ENCODE results near the gene ZNF487. TPM values are rescaled to one million over a fixed set of nuclear protein-coding genes. Genes with fewer than 3 reads are reported as not detected.
A peak's percentile ranks its signal among the peaks of the same experiment; 100 is the strongest.

Gene ZNF487
- total RNA-seq, 2 donors from 2014 or later: 1.6 to 7.5 TPM

GRCh38 chr10:43399320-43400310 is 37.3 kb upstream of the ZNF487 start:
- H3K9me3 ChIP-seq: no peaks in the 10 kb centered on the region
- no peaks in the 10 kb centered on the region for H3K27me3 ChIP-seq
- intact Hi-C loops (cut with DNase I): no loop called here
- H3K4me3 ChIP-seq: no peak overlapping the region
- no peak for ATAC-seq
- H3K4me1 ChIP-seq: peaks cover 87% of the 10 kb centered on the region
- peak overlapping the region in 2 of 4 donors; percentile 19 to 99 for H3K27ac ChIP-seq
- TF ChIP-seq CTCF (IDR thresholded peaks at IDR 0.05) (no peak), POLR2A (IDR thresholded peaks at IDR 0.05) (no peak)
- WGBS, 2 donors: 87 to 88% methylated on average over 5 of the region's 5 CpGs
- no peaks in the 10 kb centered on the region for H3K36me3 ChIP-seq (replicated peaks in 1 of 2; ENCODE audit: insufficient read depth in 1 of 2, low read depth in 2 of 2)
- DNase-seq: peak in 2 of 4 donors; percentile 22 to 38

- H3K27me3 ChIP-seq: no peaks in the 10 kb centered on the region
- no peak overlapping the region for H3K27ac ChIP-seq
- 86 to 89% methylated on average over 2 of the region's 2 CpGs for WGBS, 2 donors
- peaks cover 85% of the 10 kb centered on the region for H3K4me1 ChIP-seq
- no peak for DNase-seq
- no peak for ATAC-seq
- no peaks in the 10 kb centered on the region for H3K36me3 ChIP-seq (replicated peaks in 1 of 2; ENCODE audit: insufficient read depth in 1 of 2, low read depth in 2 of 2)
- no peak overlapping the region for H3K4me3 ChIP-seq
- TF ChIP-seq CTCF (IDR thresholded peaks at IDR 0.05): no peak
- TF ChIP-seq POLR2A (IDR thresholded peaks at IDR 0.05): no peak
- no peaks in the 10 kb centered on the region for H3K9me3 ChIP-seq
- intact Hi-C loops (cut with DNase I): no loop called here
Measured at GRCh38 chr10:43401627-43402026, 35.3 kb upstream of the ZNF487 start.

GRCh38 chr10:43402176-43402575 is 34.7 kb upstream of the ZNF487 start:
- no peaks in the 10 kb centered on the region for H3K27me3 ChIP-seq
- H3K27ac ChIP-seq: no peak overlapping the region
- TF ChIP-seq CTCF (IDR thresholded peaks at IDR 0.05): no peak
- no peak for TF ChIP-seq POLR2A (IDR thresholded peaks at IDR 0.05)
- H3K4me1 ChIP-seq: peaks cover 85% of the 10 kb centered on the region
- ATAC-seq (no peak), DNase-seq (no peak)
- H3K9me3 ChIP-seq: no peaks in the 10 kb centered on the region
- no peak overlapping the region for H3K4me3 ChIP-seq
- 45 to 52% methylated on average over 4 of the region's 4 CpGs for WGBS, 2 donors
- intact Hi-C loops (cut with DNase I): no loop called here
- no peaks in the 10 kb centered on the region for H3K36me3 ChIP-seq (replicated peaks in 1 of 2; ENCODE audit: insufficient read depth in 1 of 2, low read depth in 2 of 2)

GRCh38 chr10:43402880-43403452 is 33.9 kb upstream of the ZNF487 start:
- 85% methylated on average over 7 of the region's 7 CpGs for WGBS, 2 donors
- peaks cover 81% of the 10 kb centered on the region for H3K4me1 ChIP-seq
- H3K36me3 ChIP-seq (replicated peaks in 1 of 2; ENCODE audit: insufficient read depth in 1 of 2, low read depth in 2 of 2): no peaks in the 10 kb centered on the region
- H3K4me3 ChIP-seq: no peak overlapping the region
- DNase-seq (no peak), ATAC-seq (no peak)
- no peaks in the 10 kb centered on the region for H3K27me3 ChIP-seq
- no peak overlapping the region for H3K27ac ChIP-seq
- TF ChIP-seq POLR2A (IDR thresholded peaks at IDR 0.05): no peak
- no peak for TF ChIP-seq CTCF (IDR thresholded peaks at IDR 0.05)
- no peaks in the 10 kb centered on the region for H3K9me3 ChIP-seq
- intact Hi-C loops (cut with DNase I): no loop called here

All from body of pancreas (tissue), 4 donors.